GM12892 (cell line): ENCODE data around the gene ADAM8.

Experiments
- DNase-seq: peaks from one replicate; pipeline ENCODE4 v3.0.0; 2011; ENCODE audit not compliant: insufficient read length
- FAIRE-seq: peaks from 2 replicates; lab custom pipeline; 2011; peaks lifted over from hg19 to GRCh38; lab: Jason Lieb, UNC
- POLR2A ChIP-seq: IDR thresholded peaks from 2 replicates; pipeline ENCODE4 v1.6.1; 2011; ENCODE audit warnings: low read depth, low read length, control low read depth
- POLR2AphosphoS5 ChIP-seq: IDR thresholded peaks from 2 replicates; pipeline ENCODE4 v1.6.1; 2011; ENCODE audit warnings: low read depth, low read length, control low read depth
- TAF1 ChIP-seq: IDR thresholded peaks from 2 replicates; pipeline ENCODE4 v1.6.1; 2011; ENCODE audit warnings: low read depth, mild to moderate bottlenecking, control low read depth, low read length, borderline replicate concordance

Gene ADAM8

DNA sequence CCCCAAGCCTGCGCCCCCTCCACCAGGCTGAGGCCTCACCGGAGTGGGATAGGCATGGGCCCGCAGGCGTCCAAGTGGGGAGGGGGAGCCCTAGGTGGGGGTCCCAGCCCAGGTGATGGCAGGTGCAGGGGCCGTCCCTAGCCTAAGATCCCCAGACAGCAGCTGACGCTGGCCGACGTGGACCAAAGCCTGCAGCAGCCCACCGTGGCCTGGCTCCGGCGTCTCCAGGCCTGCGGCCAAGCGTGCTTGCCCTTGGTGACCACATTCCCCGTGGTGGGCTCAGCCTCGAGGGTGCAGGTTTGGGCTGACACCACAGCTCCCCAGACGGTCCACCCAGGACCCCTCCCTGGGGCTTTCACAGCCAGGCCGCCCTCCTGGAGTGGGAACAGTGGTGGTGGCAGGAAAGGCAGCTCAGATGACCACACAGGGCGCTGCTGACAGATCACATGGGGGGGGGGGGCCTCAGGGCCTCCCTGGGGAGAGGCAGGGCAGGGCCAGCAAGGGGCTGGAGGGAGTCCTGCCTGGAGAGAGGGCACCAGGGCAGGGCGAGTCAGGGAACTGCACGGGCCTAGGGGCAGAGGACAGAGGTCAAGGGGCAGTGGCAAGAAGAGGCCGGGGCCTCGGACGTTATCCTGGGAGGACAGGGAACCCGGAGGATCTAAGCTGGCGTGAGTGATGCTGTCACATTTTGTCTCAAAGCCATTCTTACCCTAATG, 767 bp upstream of the ADAM8 start:
- FAIRE-seq (no peak), DNase-seq (no peak)
- TF ChIP-seq TAF1 (no peak), POLR2AphosphoS5 (no peak), POLR2A (no peak)

DNA sequence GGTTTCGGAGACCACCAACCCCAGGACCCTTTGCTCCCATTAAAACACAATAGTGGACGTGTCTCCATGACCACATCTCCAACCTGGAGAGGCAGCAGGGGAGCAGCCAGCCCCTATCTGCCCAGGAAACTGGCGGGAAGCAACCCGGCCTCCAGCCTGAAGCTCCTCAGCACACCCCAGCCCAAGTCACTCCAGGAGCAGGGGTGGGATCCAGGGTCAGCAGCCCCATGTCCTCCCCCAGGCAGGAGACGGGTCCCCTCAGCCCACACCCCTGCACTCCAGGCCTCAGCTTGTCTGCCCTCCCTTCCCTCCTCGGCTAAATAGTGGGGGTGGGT, 601 bp downstream of the ADAM8 start:
- FAIRE-seq (no peak), DNase-seq (no peak)
- TF ChIP-seq TAF1 (no peak), POLR2A (no peak), POLR2AphosphoS5 (no peak)

DNA sequence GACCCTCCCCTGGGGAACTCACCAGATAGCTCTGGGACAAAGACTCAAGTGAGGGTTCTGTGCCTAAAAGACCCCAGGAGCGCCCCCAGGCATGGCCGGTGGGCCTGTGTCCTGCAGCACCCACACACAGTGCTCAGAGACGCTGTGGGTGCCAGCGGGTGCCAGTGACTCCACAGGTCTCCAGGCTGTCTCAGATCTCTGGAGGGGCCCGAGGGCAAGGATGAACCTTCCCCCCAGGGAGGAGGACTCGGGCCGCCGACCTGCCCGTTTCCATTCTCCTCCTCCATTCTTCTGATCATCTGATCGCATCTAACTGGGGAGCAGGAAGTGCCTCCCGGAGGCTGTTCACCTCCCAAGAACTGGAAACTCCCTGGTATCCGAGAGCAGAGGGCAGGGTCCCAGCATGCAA, 980 bp downstream of the ADAM8 start:
- FAIRE-seq (peak; percentile 94), DNase-seq (peak; percentile 64)
- TF ChIP-seq TAF1 (no peak), POLR2A (no peak), POLR2AphosphoS5 (no peak; the same call in 1 of the 2 replicates)

DNA sequence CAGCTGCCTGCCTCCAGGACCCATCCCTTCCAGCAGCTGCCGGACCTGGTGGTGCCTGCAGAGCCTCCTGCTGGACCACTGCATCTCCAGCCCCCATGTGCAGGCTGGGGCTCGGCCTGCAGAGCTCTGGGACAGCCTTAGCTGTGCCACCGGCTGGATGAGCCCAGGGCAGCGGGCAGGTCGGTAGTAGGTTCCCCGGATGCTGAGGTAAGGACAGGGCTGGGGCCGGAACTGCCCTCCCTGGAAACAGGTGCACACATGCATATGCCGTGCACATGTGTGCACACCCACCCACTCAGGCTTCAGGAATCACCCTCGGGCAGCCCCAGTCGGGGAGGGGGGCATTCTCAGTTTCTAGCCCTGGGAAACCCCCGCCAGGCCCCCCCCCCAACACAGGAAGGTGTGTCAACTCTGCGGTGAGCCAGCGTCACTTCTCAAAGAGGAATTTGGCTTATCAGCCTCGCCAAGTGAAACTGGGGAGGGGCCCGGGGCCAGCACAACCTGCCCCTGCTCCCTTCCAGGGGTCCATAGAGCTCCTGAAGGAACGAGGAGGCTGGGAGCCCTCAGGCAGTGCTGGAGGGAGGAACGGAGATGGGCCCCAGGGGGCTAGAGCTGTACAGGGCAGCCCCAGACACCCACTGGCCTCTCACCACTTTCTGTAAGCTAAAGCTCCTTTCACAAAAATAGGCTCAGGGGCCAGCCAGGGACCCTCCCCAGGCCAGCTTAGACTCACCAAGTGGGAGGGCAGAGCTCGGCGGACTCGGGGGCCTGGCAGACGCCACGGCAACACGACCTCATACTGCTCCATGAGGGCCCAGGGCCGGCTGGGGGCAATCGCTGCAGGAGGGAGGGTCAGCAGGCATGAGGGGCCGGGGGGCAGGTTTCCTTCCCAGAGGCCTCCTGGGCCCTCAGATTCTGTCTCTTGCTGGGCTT, 1.7 kb downstream of the ADAM8 start:
- DNase-seq, result peak; percentile 90
- TF ChIP-seq POLR2A (peak; percentile 69), POLR2AphosphoS5 (peak; percentile 39), TAF1 (peak; percentile 30; the same call in 1 of the 2 replicates)
- FAIRE-seq, result peak; percentile 96

- no peak for TF ChIP-seq POLR2A
- TF ChIP-seq POLR2AphosphoS5, result no peak
- TF ChIP-seq TAF1, result no peak
- no peak for FAIRE-seq
These were observed 3.0 kb downstream of the ADAM8 start for GRCh38 chr10:133273534-133274143.

GRCh38 chr10:133272964-133273420, 3.7 kb downstream of the ADAM8 start:
- DNase-seq (no peak), FAIRE-seq (no peak)
- no peak for TF ChIP-seq POLR2A
- no peak for TF ChIP-seq POLR2AphosphoS5
- no peak for TF ChIP-seq TAF1

More at GRCh38 chr10:133273534-133274143, 3.0 kb downstream of the ADAM8 start:
- DNase-seq, result no peak

- FAIRE-seq (no peak), DNase-seq (no peak)
- TF ChIP-seq TAF1 (no peak), POLR2A (no peak), POLR2AphosphoS5 (no peak)
These were observed 4.2 kb downstream of the ADAM8 start for GRCh38 chr10:133272301-133272963.

GRCh38 chr10:133271521-133272300, 5.0 kb downstream of the ADAM8 start:
- FAIRE-seq, result no peak
- no peak for DNase-seq
- TF ChIP-seq TAF1 (no peak), POLR2A (no peak), POLR2AphosphoS5 (no peak)

- no peak for DNase-seq
- FAIRE-seq, result no peak
- no peak for TF ChIP-seq POLR2AphosphoS5
- TF ChIP-seq TAF1, result no peak
- no peak for TF ChIP-seq POLR2A
These were observed 5.8 kb downstream of the ADAM8 start for GRCh38 chr10:133270773-133271297.

DNA sequence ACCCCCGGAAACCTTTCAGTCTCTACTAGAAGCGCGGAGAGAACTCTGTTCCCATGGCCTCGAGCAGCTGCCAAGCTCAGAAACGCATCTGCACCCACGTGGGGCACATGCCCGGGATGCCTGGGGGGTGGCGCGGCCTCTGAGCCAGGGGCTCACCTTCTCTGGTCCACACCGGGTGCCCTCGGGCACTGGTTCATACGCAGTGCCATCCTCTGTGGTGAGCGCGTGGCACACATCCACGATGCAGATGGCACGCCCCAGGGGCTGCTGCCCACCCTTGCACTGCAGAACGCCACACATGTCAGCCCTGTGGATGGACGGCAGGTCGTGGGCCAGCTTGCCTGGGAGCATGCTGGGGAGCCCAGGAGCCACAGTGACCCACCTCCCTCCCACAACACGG, 6.5 kb downstream of the ADAM8 start:
- DNase-seq (no peak), FAIRE-seq (no peak)
- TF ChIP-seq TAF1 (no peak), POLR2A (no peak), POLR2AphosphoS5 (no peak)

DNA sequence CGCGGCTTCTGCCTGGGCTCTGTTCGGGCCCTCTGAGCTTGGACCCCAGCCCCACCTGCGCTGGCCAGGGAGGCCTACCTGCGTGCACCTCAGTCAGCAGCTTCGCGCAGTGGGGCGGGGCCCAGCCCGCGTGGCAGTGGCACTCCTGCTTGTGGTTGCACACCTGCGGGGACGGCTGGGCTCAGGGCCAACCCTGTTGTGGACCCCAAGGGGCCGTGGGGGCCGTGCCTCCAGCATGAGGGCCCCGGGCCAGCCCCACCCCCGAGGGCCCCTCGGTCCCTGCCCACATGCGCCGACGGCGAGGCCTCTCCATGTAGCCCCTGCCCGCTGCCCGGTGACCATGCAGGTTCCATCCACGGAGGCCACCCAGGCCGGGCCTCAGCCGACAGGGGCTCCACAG, 7.3 kb downstream of the ADAM8 start:
- DNase-seq, result no peak
- no peak for TF ChIP-seq POLR2A
- no peak for TF ChIP-seq TAF1
- no peak for TF ChIP-seq POLR2AphosphoS5
- no peak for FAIRE-seq
